Posterior vena cava (tissue), 2 donors: Measurements from ENCODE around the gene FKBP3. TPM values are rescaled to one million over a fixed set of nuclear protein-coding genes. Genes with fewer than 3 reads are reported as not detected.
"Not testable (repeated sequence)": the region's sequence is repeated elsewhere in the genome, so short reads cannot be mapped to it uniquely, and the experiment has no call there.

Experiments used
- DNase-seq: peaks from one replicate; pipeline ENCODE4 v3.0.0-alpha.2; 2020; ENCODE audit warnings: low spot score
- intact Hi-C, 2 donors: fragments of 100-400 bp; cut with DNase I; formaldehyde crosslinking; loops; one replicate each; pipeline versions ENCODE4 v1.14.1 to v1.14.2; 2022 to 2023
- long read RNA-seq, 2 donors: library from polyadenylated mRNA; unstranded; transcript quantifications; one replicate each; pipeline ENCODE4 v2.0.0, GENCODE V29; 2020 to 2021
- total RNA-seq, 2 donors: library from RNA; stranded (reverse); fragmentation: NEBNext Ultra II Directional; extraction: Animal tissue kit (Norgen Biotek cat#: 25700); gene quantifications; one replicate each; pipeline ENCODE4 v1.2.1, GENCODE V29; 2021
- donor health status: DM: yes; HTN: yes; CAD: no.
- donor health status: DM: yes; HTN: yes; CAD: no.

The FKBP3 gene
- total RNA-seq = 10 to 100 TPM; 42.8 to 45.7 TPM
- long read RNA-seq, donor 1, transcript FKBP3-202 (7 exons, 1,346 nt) = major isoform, 10 of 12 reads
- long read RNA-seq, donor 1, partial matches to known transcripts = 0 of 12 reads
- long read RNA-seq, donor 1, other reads (novel, unspliced or antisense) = 2 of 12 reads
- long read RNA-seq, donor 2, transcript FKBP3-202 (7 exons, 1,346 nt) = major isoform, 19 of 21 reads
- long read RNA-seq, donor 2, partial matches to known transcripts = 2 of 21 reads
- long read RNA-seq, donor 2, other reads (novel, unspliced or antisense) = 0 of 21 reads

- intact Hi-C loops = loop anchor here in 1 of 2 donors (10.0 kb wide), 2 partner anchors 50 to 170 kb away; partner anchors contain the start of genes KLHL28, PRPF39 and TOGARAM1
- peak; percentile 98 for DNase-seq
Observed at GRCh38 chr14:45134051-45134958, at the start of gene FKBP3. TSS of gene FKBP3 (minus strand) at chr14:45134481. CDS start at chr14:45134456, 25 bp downstream.

- DNase-seq = no peak
- intact Hi-C loops = no loop called here
Observed at GRCh38 chr14:45181806-45182205, 47.5 kb upstream of the FKBP3 start.

GRCh38 chr14:45181329-45181728, 47.0 kb upstream of the FKBP3 start:
- intact Hi-C loops = no loop called here
- DNase-seq = no peak

- no peak for DNase-seq
- intact Hi-C loops = no loop called here
Observed at GRCh38 chr14:45177076-45177475, 42.8 kb upstream of the FKBP3 start.

DNA sequence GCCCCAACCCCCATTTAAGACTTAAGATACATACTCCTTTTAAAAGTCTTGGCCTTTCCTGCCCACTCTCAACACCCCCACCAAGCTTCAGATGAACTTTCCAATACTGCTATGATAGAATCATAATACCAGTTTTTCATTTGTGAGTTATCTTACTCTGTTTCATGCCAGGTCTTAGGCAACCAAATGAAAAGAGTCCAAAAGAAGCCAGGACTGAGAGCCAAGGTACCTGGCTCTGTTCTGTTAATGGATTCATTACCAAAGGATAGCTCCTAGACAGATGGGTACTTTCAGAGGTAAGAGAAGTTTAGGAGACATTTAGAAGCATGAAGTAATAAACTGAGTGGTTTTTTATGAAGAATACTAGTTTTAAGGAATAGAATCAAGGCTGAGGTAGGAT, 35.6 kb upstream of the FKBP3 start:
- intact Hi-C loops = no loop called here

DNA sequence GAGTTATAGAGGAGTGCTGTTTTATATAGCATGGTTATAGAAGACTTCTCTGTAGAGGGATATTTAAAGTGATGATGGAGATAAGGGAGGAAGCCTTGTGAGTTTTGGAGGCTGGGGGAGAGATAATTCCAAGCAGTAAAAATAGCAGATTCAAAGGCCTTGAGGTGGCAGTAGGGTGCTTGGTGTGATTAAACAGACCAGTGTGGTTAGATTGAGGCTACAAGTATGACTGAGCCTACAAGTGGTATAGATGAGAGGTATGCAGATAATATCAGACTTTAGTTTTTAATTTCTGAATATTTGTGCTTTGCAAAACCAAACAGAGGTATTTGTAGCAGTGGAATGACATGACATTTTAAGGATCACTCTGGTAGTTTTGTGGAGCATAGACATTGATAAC, 21.8 kb upstream of the FKBP3 start:
- intact Hi-C loops = no loop called here
- no peak for DNase-seq

More for the DNA sequence above, 35.6 kb upstream of the FKBP3 start:
- no peak for DNase-seq

DNA sequence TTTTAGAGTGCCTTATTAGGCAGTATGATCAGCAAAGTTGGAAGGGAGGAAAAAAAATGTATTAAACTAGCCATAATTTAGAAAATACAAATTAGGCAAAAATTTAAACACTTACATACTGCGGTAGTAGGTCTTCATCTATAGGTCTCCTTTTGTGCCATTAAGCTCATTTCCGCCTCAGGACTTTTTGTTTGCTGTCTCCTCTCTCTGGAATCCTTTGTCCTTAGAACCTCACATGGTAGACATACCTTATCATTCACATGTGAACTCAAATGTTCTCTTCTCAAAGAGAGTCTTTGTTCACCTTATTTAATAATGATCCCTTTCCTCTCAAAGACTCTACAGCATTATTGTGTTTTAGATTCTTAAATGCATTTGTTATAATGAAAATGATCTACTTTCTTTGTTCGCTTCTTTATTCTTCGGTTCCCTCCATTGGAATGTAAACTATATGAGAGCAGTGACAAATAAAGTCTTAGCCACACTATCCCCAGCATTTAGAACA, 16.2 kb upstream of the FKBP3 start:
- intact Hi-C loops = no loop called here
- DNase-seq = no peak

- intact Hi-C loops = no loop called here
- DNase-seq = no peak
Observed at GRCh38 chr14:45149602-45150001, 15.3 kb upstream of the FKBP3 start.

GRCh38 chr14:45145214-45145613, 10.9 kb upstream of the FKBP3 start:
- intact Hi-C loops = no loop called here

GRCh38 chr14:45144658-45145057, 10.4 kb upstream of the FKBP3 start:
- intact Hi-C loops = no loop called here
- no peak for DNase-seq

More at GRCh38 chr14:45145214-45145613, 10.9 kb upstream of the FKBP3 start:
- no peak for DNase-seq

DNA sequence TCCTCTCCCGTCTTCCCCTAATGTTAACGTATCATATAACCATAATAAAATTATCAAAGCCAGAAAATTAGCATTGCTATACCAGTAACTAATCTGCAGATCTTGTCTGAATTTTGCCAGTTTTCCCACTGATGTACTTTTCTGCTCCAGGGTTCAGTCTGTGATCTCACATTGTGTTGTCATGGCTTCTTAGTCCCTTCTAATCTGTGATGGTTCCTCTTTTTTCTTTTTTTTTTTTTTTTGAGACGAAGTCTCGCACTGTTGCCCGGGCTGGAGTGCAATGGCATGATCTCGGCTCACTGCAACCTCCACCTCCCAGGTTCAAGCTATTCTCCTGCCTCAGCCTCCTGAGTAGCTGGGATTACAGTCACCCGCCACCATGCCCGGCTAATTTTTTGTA, 7.8 kb upstream of the FKBP3 start:
- DNase-seq, intact Hi-C loops: not testable (repeated sequence)

- DNase-seq = no peak
- intact Hi-C loops = no loop called here
Observed at GRCh38 chr14:45140661-45141187, 6.4 kb upstream of the FKBP3 start.

DNA sequence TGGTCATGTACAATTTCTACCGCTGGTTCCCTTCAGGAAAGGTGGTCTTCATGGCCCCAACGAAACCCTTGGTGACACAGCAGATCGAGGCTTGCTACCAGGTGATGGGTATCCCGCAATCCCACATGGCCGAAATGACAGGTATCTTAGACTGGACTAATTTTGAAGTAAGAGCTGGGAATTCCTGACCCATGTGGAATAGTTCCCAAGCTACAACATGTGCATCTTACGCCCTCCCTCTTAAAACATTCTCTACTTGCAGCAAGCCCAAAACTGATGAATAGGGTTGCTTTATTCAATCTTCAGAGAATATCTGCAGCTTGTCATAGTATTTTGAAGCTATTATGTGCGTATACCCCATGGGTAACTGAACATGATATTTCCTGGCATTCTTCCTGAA, 2.1 kb upstream of the FKBP3 start:
- intact Hi-C loops = loop anchor here in 1 of 2 donors (10.0 kb wide), 2 partner anchors 52 to 172 kb away; partner anchors contain the start of genes KLHL28, PRPF39 and TOGARAM1
- DNase-seq = no peak

DNA sequence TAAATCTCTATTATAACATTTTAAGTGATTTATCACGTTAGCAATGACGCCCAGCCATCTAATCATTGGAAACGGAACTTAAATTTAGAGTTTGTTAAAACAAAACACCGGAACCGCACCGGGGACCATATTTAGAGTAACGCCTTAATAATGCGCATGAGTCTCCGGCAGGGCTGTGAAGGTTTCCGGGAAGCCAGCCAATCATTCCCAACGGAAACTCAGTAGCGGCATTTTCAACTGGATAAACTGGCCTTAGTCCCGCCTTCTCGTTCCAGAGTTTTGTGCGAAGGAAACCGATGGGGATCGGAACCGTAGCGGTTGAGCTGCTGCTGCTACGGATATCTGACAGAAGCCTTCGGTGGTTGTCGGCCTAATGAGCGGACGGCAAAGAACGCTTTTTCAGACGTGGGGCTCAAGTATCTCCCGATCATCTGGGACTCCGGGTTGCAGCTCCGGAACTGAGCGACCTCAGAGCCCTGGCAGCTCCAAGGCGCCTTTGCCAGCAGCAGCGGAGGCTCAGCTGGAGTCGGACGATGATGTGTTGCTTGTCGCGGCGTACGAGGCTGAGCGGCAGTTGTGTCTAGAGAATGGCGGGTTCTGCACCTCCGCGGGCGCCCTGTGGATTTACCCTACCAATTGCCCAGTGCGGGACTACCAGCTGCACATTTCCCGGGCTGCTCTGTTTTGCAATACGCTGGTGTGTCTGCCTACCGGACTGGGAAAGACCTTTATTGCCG, 1.5 kb upstream of the FKBP3 start, which contains the start of gene FANCM:
Gene FANCM (plus strand): TSS at position 272 of the 737 bp plus-strand sequence. CDS start 102 bp downstream, at position 374.
- DNase-seq = peak; percentile 95
- intact Hi-C loops = loop anchor here in 1 of 2 donors (10.0 kb wide), 2 partner anchors 51 to 171 kb away; partner anchors contain the start of genes KLHL28, PRPF39 and TOGARAM1

- no peak for DNase-seq
- intact Hi-C loops = loop anchor here in 1 of 2 donors (10.0 kb wide), 2 partner anchors 50 to 170 kb away; partner anchors contain the start of genes KLHL28, PRPF39 and TOGARAM1
Observed at GRCh38 chr14:45135156-45135555, 875 bp upstream of the FKBP3 start.

DNA sequence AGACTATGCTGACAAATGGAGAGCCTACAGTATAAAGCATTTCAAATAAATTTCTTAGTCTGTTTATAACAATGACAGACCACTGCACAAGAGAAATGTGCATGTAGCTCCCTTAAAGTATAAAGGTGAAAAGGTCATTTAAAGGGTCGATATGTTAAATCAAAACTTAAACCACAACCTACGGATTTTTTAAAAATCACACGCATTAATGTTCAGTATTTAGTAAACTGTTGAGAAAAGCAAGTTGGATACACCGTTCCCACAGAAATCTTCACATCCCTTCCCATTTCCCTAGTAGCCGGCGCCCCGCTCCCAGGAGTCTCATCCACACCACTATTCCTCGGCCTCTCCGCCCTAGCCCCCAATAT, 614 bp downstream of the FKBP3 start:
- intact Hi-C loops = loop anchor here in 1 of 2 donors (10.0 kb wide), 2 partner anchors 49 to 169 kb away; partner anchors contain the start of genes KLHL28, PRPF39 and TOGARAM1

DNA sequence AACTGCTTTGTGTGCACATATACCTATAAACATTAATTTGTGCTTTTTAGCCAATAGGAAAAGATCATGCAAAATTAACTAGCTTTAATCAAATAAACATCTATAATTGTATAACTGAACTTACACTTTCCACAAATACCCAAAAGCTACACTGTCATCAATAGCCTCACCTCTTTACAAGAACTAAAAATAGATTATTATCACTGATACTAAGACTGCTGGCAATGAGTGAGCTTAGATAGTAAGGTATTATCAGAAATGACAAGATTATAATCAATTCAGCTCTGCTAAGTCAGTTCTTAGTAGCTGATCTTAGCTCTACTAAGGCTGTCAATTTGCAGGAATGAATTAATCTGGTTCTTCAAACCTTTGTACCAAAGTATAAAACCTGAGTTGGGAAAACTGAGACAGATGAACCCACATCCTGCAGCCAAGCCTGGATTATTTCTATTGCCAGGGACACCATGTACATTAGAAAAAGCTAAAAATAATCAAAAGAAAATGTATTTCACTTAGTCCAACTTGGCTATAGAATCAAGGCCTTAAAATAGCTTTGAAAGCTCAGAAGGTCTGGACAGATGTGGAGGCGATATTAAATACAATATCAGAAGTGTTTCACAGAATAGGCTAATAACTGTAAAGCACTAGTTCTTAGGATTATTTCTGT, 5.2 kb downstream of the FKBP3 start:
- no peak for DNase-seq
- intact Hi-C loops = no loop called here

More for the DNA sequence above, 614 bp downstream of the FKBP3 start:
- no peak for DNase-seq

GRCh38 chr14:45125754-45126153, 8.5 kb downstream of the FKBP3 start:
- DNase-seq = no peak
- intact Hi-C loops = no loop called here
